ENCODE measurements around the gene LBH. TPM values are rescaled to one million over a fixed set of nuclear protein-coding genes. Genes with fewer than 3 reads are reported as not detected.

LBH gene
- total RNA-seq, 2 experiments from 2014 or later, result 127 to 130 TPM

DNA sequence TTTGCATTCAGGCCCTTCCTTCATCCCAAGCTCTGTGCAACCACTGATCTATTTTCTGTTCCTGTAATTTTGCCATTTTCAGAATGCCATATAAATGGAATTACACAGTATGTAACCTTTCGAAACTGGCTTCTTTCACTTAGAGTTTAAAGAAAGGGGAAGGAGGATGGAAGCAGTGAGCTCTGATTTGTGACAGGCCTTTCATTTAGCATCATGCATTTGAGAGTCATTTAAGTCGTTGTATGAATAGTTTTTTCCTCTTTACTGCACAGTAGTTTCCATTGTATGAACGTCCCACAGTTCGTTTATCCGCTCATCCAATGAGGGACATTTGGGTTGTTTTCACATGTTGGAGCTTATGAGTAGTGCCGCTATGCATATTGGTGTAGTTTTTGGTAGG, 67.0 kb downstream of the LBH start:
- Mint-ChIP-seq H3K4me1 (ENCODE audit: low read depth) (peaks cover 26% of the 10 kb centered on the region), H3K27me3 (no peaks in the 10 kb centered on the region), H3K36me3 (ENCODE audit: low read depth) (no peaks in the 10 kb centered on the region), H3K4me3 (no peak overlapping the region), H3K9me3 (peaks cover 5% of the 10 kb centered on the region), H3K27ac (no peak overlapping the region)
- intact Hi-C loops (cut with micrococcal nuclease), result no loop called here
- DNase-seq (no peak), ATAC-seq (peak; percentile 40)
- ChIA-PET CTCF (interaction anchor here (1.0 to 2.0 kb wide), 3 partner anchors 10 to 89 kb away, joined by 4 to 6 read pairs (median 4); no protein-coding TSS in a partner anchor), POLR2A (interaction anchor here (0.7 to 1.5 kb wide), 2 partner anchors 22 to 38 kb away, joined by 3 to 5 read pairs; no protein-coding TSS in a partner anchor)
- TF ChIP-seq, protein P1, sequence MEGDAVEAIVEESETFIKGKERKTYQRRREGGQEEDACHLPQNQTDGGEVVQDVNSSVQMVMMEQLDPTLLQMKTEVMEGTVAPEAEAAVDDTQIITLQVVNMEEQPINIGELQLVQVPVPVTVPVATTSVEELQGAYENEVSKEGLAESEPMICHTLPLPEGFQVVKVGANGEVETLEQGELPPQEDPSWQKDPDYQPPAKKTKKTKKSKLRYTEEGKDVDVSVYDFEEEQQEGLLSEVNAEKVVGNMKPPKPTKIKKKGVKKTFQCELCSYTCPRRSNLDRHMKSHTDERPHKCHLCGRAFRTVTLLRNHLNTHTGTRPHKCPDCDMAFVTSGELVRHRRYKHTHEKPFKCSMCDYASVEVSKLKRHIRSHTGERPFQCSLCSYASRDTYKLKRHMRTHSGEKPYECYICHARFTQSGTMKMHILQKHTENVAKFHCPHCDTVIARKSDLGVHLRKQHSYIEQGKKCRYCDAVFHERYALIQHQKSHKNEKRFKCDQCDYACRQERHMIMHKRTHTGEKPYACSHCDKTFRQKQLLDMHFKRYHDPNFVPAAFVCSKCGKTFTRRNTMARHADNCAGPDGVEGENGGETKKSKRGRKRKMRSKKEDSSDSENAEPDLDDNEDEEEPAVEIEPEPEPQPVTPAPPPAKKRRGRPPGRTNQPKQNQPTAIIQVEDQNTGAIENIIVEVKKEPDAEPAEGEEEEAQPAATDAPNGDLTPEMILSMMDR (IDR thresholded peaks at IDR 0.05), result no peak

DNA sequence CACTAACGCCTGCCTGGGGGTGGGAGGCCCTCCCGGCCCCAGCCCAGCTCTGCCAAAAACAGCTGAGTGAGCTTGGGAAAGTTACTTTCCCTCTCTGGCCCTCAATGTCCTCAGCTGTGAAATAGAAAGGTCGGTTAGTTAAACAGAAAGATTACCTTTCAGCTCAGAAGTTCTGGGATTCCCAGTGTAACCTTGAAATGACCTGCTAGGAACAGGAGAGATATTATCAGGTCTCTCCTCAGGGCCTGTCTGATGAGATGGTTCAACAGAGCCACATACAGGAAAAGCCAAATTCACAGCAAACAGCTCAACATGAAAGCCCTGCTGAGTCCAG, 68.8 kb downstream of the LBH start:
- no peaks in the 10 kb centered on the region for H3K36me3 Mint-ChIP-seq (ENCODE audit: low read depth)
- ATAC-seq (no peak), DNase-seq (no peak)
- TF ChIP-seq, protein P1 (IDR thresholded peaks at IDR 0.05), result no peak
- CTCF ChIA-PET, result interaction anchor here (1.0 to 1.6 kb wide), 2 partner anchors 19 to 61 kb away, joined by 3 to 4 read pairs; no protein-coding TSS in a partner anchor
- POLR2A ChIA-PET, result interaction anchor here (0.9 to 2.1 kb wide), 2 partner anchors 9 to 13 kb away, joined by 3 to 5 read pairs; no protein-coding TSS in a partner anchor
- H3K4me1 Mint-ChIP-seq (ENCODE audit: low read depth), result peaks cover 13% of the 10 kb centered on the region
- H3K27ac Mint-ChIP-seq, result no peak overlapping the region
- peaks cover 5% of the 10 kb centered on the region for H3K9me3 Mint-ChIP-seq
- intact Hi-C loops (cut with micrococcal nuclease), result no loop called here
- no peaks in the 10 kb centered on the region for H3K27me3 Mint-ChIP-seq
- H3K4me3 Mint-ChIP-seq, result no peak overlapping the region

DNA sequence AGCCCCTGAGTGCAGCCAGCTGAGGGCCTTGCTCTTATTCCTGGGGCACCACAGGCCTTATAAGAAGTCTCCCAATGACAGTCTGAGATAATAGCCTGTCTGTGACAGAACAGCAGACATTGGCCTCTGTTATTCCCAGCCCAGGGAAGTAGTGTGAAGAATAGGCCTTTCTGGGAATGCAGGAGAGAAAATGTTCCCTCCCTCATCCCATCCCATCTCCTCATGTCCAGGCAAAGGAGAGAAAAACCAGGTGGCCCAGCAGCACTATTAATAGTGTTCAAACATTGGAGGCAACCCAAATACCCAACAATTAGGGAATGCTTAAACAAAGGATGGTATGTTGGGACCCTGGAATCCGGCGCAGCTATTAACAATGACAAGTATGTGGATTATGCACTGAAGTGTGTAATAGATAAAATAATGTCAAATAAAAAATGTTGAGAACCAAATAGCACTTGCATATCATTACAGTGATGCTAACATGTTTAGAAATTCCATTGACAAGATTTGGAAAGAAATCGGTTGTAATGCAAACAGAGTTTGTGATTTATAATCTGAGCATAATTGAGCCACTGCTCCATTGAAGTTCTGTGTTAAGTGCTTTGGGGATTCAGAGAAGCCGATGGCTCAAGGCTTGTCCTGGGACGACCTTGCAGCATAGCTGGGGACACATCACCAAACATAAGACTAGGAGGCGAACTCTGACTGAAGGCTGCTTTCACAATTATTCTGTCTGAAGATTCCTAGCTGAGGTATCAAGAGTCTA, 69.3 kb downstream of the LBH start:
- TF ChIP-seq, protein P1 (IDR thresholded peaks at IDR 0.05), result no peak
- POLR2A ChIA-PET, result interaction anchor here (0.9 to 2.1 kb wide), 2 partner anchors 9 to 14 kb away, joined by 3 to 5 read pairs; no protein-coding TSS in a partner anchor
- CTCF ChIA-PET, result interaction anchor here (0.7 to 1.6 kb wide), 4 partner anchors 13 to 62 kb away, joined by 3 to 4 read pairs (median 4); no protein-coding TSS in a partner anchor
- no peak overlapping the region for H3K27ac Mint-ChIP-seq
- ATAC-seq (no peak), DNase-seq (no peak)
- no peaks in the 10 kb centered on the region for H3K27me3 Mint-ChIP-seq
- H3K36me3 Mint-ChIP-seq (ENCODE audit: low read depth), result no peaks in the 10 kb centered on the region
- intact Hi-C loops (cut with micrococcal nuclease), result no loop called here
- peaks cover 18% of the 10 kb centered on the region for H3K4me1 Mint-ChIP-seq (ENCODE audit: low read depth)
- peaks cover 5% of the 10 kb centered on the region for H3K9me3 Mint-ChIP-seq
- H3K4me3 Mint-ChIP-seq, result no peak overlapping the region

DNA sequence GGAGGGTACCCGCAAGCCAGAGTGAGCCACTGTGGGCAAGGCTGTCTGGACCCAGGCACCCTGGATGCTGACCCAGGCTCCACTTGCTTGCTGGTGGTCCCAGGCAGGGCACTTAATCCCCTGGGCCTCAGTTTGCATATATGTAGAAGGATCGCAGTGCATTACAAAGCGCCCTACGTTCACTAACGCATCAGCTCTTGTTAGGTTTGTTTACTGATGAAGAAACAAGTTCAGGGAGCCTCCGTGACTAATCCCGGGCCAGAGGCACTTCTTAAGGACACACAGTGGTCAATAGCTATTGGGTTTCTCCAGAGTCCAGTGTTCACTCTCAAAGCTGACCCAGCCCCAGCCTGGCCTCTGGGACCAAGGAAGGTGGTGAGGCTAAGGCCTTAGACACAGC, 70.2 kb downstream of the LBH start:
- no peak overlapping the region for H3K27ac Mint-ChIP-seq
- peaks cover 26% of the 10 kb centered on the region for H3K4me1 Mint-ChIP-seq (ENCODE audit: low read depth)
- no peaks in the 10 kb centered on the region for H3K36me3 Mint-ChIP-seq (ENCODE audit: low read depth)
- peaks cover 6% of the 10 kb centered on the region for H3K9me3 Mint-ChIP-seq
- no peak overlapping the region for H3K4me3 Mint-ChIP-seq
- ChIA-PET POLR2A (no interaction called here), CTCF (interaction anchor here (0.7 to 1.6 kb wide), 4 partner anchors 14 to 63 kb away, joined by 3 to 4 read pairs (median 4); no protein-coding TSS in a partner anchor)
- no peaks in the 10 kb centered on the region for H3K27me3 Mint-ChIP-seq
- DNase-seq (no peak), ATAC-seq (no peak)
- intact Hi-C loops (cut with micrococcal nuclease), result no loop called here
- TF ChIP-seq, protein P1 (IDR thresholded peaks at IDR 0.05), result no peak

DNA sequence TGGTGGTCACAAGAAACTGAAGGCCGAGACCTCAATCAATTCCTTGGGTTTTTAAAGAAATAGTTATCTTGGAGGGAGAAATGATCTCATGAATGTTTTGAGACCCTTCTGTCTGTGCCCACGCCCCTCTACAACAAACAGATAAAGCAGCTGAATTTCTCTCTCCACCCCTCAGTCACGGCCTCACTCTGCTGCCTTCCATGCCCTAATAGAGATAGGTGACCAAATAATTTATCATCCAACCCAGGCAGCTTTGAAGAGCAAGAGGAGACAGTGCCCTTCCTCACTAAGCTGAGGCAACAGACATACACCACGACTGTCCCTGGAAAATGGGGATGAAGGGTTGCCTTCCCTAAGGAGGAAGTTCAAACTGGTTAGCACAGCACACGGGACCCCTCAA, 71.2 kb downstream of the LBH start:
- peaks cover 4% of the 10 kb centered on the region for H3K36me3 Mint-ChIP-seq (ENCODE audit: low read depth)
- H3K27me3 Mint-ChIP-seq, result no peaks in the 10 kb centered on the region
- no peak overlapping the region for H3K4me3 Mint-ChIP-seq
- ChIA-PET POLR2A (interaction anchor here (0.7 kb wide), 1 partner anchor 75 kb away, joined by 3 read pairs; no protein-coding TSS in a partner anchor), CTCF (no interaction called here)
- no peak overlapping the region for H3K27ac Mint-ChIP-seq
- peaks cover 8% of the 10 kb centered on the region for H3K9me3 Mint-ChIP-seq
- ATAC-seq (no peak), DNase-seq (no peak)
- H3K4me1 Mint-ChIP-seq (ENCODE audit: low read depth), result peaks cover 30% of the 10 kb centered on the region
- TF ChIP-seq, protein P1 (IDR thresholded peaks at IDR 0.05), result no peak
- intact Hi-C loops (cut with micrococcal nuclease), result no loop called here
